A549 (cell line): ENCODE data around the gene CFI.

Experiments
- EP300 ChIP-seq, 2 experiments: fragments of >200 bp; sonication (Bioruptor Twin); formaldehyde crosslinking; IDR thresholded peaks; 2 replicates in 1 of 2; 3 replicates in 1 of 2; pipeline ENCODE4 v1.6.1; 2016 to 2017
- ESRRA ChIP-seq: fragments of 150-350 bp; IDR thresholded peaks from 2 replicates; pipeline ENCODE4 v1.6.1; 2014; ENCODE audit warnings: mild to moderate bottlenecking, low read length, borderline replicate concordance
- FOSL2 ChIP-seq, 2 experiments: fragments of 450-650 bp in 1 of 2; fragments of >200 bp in 1 of 2; sonication (Bioruptor Twin) in 1 of 2; formaldehyde crosslinking; IDR thresholded peaks; 2 replicates each; pipeline versions ENCODE4 v1.5.0 to v1.6.1; 2016 to 2020; ENCODE audit warnings: mild to moderate bottlenecking in 1 of 2, moderate library complexity in 1 of 2
- FOXS1 ChIP-seq: fragments of 250-450 bp; sonication (Bioruptor Pico); IDR thresholded peaks from 2 replicates; pipeline ENCODE4 v1.5.0; 2020; ENCODE audit warnings: mild to moderate bottlenecking, moderate library complexity
- HDAC2 ChIP-seq: fragments of 200-600 bp; sonication (generic); IDR thresholded peaks from 2 replicates; pipeline ENCODE4 v1.6.1; 2016
- MAFK ChIP-seq: fragments of 450-650 bp; IDR thresholded peaks from 2 replicates; pipeline ENCODE4 v1.6.1; 2014; ENCODE audit not compliant: partially characterized antibody
- POLR2A ChIP-seq: IDR thresholded peaks from 2 replicates; pipeline ENCODE4 v1.6.1; 2012; ENCODE audit warnings: mild to moderate bottlenecking, low read length
- RAD21 ChIP-seq, 2 experiments: fragments of >200 bp in 1 of 2; sonication (Bioruptor Twin) in 1 of 2; formaldehyde crosslinking in 1 of 2; IDR thresholded peaks in 1 of 2; conservative IDR thresholded peaks in 1 of 2; 2 replicates in 1 of 2; 3 replicates in 1 of 2; pipeline ENCODE4 v1.6.1; 2012 to 2018; ENCODE audit warnings: inconsistent platforms in 1 of 2
- RFX5 ChIP-seq: fragments of 450-650 bp; IDR thresholded peaks from 2 replicates; pipeline ENCODE4 v1.7.1; 2014; ENCODE audit warnings: antibody characterized with exemption, mild to moderate bottlenecking, moderate library complexity
- SMC3 ChIP-seq: fragments of >200 bp; sonication (Bioruptor Twin); formaldehyde crosslinking; IDR thresholded peaks from 3 replicates; pipeline ENCODE4 v1.6.1; 2018; ENCODE audit warnings: inconsistent platforms
- TF ChIP-seq, protein P1 (sequence below): fragments of >200 bp; sonication (Bioruptor Twin); formaldehyde crosslinking; IDR thresholded peaks from 3 replicates; pipeline ENCODE4 v1.5.1; 2016

GRCh38 chr4:109730619-109731545 lies 70.9 kb downstream of the CFI start:
- TF ChIP-seq FOSL2 (IDR thresholded peaks at IDR 0.05) = no peak
- no peak for TF ChIP-seq FOSL2 (CRISPR knock-in tag; IDR thresholded peaks at IDR 0.05)
- no peak for TF ChIP-seq ESRRA
- TF ChIP-seq, protein P1, sequence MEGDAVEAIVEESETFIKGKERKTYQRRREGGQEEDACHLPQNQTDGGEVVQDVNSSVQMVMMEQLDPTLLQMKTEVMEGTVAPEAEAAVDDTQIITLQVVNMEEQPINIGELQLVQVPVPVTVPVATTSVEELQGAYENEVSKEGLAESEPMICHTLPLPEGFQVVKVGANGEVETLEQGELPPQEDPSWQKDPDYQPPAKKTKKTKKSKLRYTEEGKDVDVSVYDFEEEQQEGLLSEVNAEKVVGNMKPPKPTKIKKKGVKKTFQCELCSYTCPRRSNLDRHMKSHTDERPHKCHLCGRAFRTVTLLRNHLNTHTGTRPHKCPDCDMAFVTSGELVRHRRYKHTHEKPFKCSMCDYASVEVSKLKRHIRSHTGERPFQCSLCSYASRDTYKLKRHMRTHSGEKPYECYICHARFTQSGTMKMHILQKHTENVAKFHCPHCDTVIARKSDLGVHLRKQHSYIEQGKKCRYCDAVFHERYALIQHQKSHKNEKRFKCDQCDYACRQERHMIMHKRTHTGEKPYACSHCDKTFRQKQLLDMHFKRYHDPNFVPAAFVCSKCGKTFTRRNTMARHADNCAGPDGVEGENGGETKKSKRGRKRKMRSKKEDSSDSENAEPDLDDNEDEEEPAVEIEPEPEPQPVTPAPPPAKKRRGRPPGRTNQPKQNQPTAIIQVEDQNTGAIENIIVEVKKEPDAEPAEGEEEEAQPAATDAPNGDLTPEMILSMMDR = no peak
- no peak for TF ChIP-seq FOXS1
- no peak for TF ChIP-seq MAFK
- no peak for TF ChIP-seq RFX5
- no peak for TF ChIP-seq EP300 (IDR thresholded peaks at IDR 0.05)
- no peak for TF ChIP-seq RAD21 (conservative IDR thresholded peaks at IDR 0.05 in 1 of 2, IDR thresholded peaks at IDR 0.05 in 1 of 2)
- no peak for TF ChIP-seq HDAC2
- no peak for TF ChIP-seq SMC3
- no peak for TF ChIP-seq POLR2A
